NCI-H128 (cell line): ENCODE results near the gene CHRFAM7A.
"Not testable (repeated sequence)": the region's sequence is repeated elsewhere in the genome, so short reads cannot be mapped to it uniquely, and the experiment has no call there.

Experiments
- DNase-seq: peaks from one replicate; lab custom pipeline; 2025; ENCODE audit not compliant: unreplicated experiment; lab: John Stamatoyannopoulos, UW

The CHRFAM7A gene

GRCh38 chr15:30392766-30393663, at the start of gene CHRFAM7A:
CHRFAM7A (minus strand) TSS chr15:30393540; CDS start chr15:30383351, 10,189 bp downstream.
- not testable (repeated sequence) for DNase-seq

GRCh38 chr15:30438348-30438747, 45.0 kb upstream of the CHRFAM7A start:
- DNase-seq = not testable (repeated sequence)

- not testable (repeated sequence) for DNase-seq
These were observed 42.5 kb upstream of the CHRFAM7A start for GRCh38 chr15:30435878-30436277.

GRCh38 chr15:30420723-30421122, 27.4 kb upstream of the CHRFAM7A start:
- not testable (repeated sequence) for DNase-seq

GRCh38 chr15:30414160-30414559, 20.8 kb upstream of the CHRFAM7A start, which contains the start of gene GOLGA8R:
GOLGA8R (minus strand) TSS chr15:30414260; CDS start chr15:30414162, 98 bp downstream.
- DNase-seq = not testable (repeated sequence)

- DNase-seq = not testable (repeated sequence)
These were observed 14.3 kb upstream of the CHRFAM7A start for GRCh38 chr15:30407636-30408035.

- DNase-seq = not testable (repeated sequence)
These were observed 5.6 kb upstream of the CHRFAM7A start for GRCh38 chr15:30398988-30399387.

GRCh38 chr15:30393664-30393991, 288 bp upstream of the CHRFAM7A start:
- not testable (repeated sequence) for DNase-seq

- DNase-seq = not testable (repeated sequence)
These were observed 6.9 kb downstream of the CHRFAM7A start for GRCh38 chr15:30386318-30386887.

GRCh38 chr15:30377082-30377413, 16.3 kb downstream of the CHRFAM7A start:
- DNase-seq = not testable (repeated sequence)

GRCh38 chr15:30376375-30377081, 16.8 kb downstream of the CHRFAM7A start:
- not testable (repeated sequence) for DNase-seq

GRCh38 chr15:30375872-30376271, 17.5 kb downstream of the CHRFAM7A start:
- not testable (repeated sequence) for DNase-seq

GRCh38 chr15:30374862-30375261, 18.5 kb downstream of the CHRFAM7A start:
- not testable (repeated sequence) for DNase-seq

- DNase-seq = not testable (repeated sequence)
These were observed 25.1 kb downstream of the CHRFAM7A start for GRCh38 chr15:30368271-30368670.

- DNase-seq = not testable (repeated sequence)
These were observed 26.1 kb downstream of the CHRFAM7A start for GRCh38 chr15:30367246-30367645.

GRCh38 chr15:30361404-30361803, 31.9 kb downstream of the CHRFAM7A start:
- DNase-seq = not testable (repeated sequence)

GRCh38 chr15:30360990-30361389, 32.4 kb downstream of the CHRFAM7A start:
- not testable (repeated sequence) for DNase-seq

GRCh38 chr15:30355043-30355442, 38.3 kb downstream of the CHRFAM7A start:
- not testable (repeated sequence) for DNase-seq

- DNase-seq = not testable (repeated sequence)
These were observed 43.5 kb downstream of the CHRFAM7A start for GRCh38 chr15:30349803-30350202.

- not testable (repeated sequence) for DNase-seq
These were observed 56.8 kb downstream of the CHRFAM7A start for GRCh38 chr15:30336584-30336983.

GRCh38 chr15:30334152-30334551, 59.2 kb downstream of the CHRFAM7A start:
- not testable (repeated sequence) for DNase-seq
